Glutamatergic neuron (in vitro differentiated cells): ENCODE data around the gene RNGTT. TPM values are rescaled to one million over a fixed set of nuclear protein-coding genes. Genes with fewer than 3 reads are reported as not detected.
"Not testable (repeated sequence)": the region's sequence is repeated elsewhere in the genome, so short reads cannot be mapped to it uniquely, and the experiment has no call there.

Source experiments
- DNase-seq: peaks from one replicate; pipeline ENCODE4 v3.0.0; 2022
- H3K27ac Mint-ChIP-seq: one replicate; pipeline ENCODE4 v1.8.0; 2020; ENCODE audit warnings: mild to moderate bottlenecking, mixed read lengths, inconsistent platforms; ENCODE audit not compliant: unreplicated experiment
- H3K27me3 Mint-ChIP-seq: one replicate; pipeline ENCODE4 v1.8.0; 2020; ENCODE audit warnings: mild to moderate bottlenecking, moderate library complexity, mixed read lengths, inconsistent platforms; ENCODE audit not compliant: unreplicated experiment
- H3K36me3 Mint-ChIP-seq: one replicate; pipeline ENCODE4 v1.8.0; 2020; ENCODE audit warnings: mild to moderate bottlenecking, mixed read lengths, inconsistent platforms; ENCODE audit not compliant: unreplicated experiment
- H3K4me1 Mint-ChIP-seq: one replicate; pipeline ENCODE4 v1.8.0; 2020; ENCODE audit warnings: mild to moderate bottlenecking, low read depth, mixed read lengths, inconsistent platforms; ENCODE audit not compliant: unreplicated experiment
- H3K4me3 Mint-ChIP-seq: one replicate; pipeline ENCODE4 v1.8.0; 2020; ENCODE audit warnings: mild to moderate bottlenecking, mixed read lengths, inconsistent platforms; ENCODE audit not compliant: unreplicated experiment
- H3K9me3 Mint-ChIP-seq: one replicate; pipeline ENCODE4 v1.8.0; 2020; ENCODE audit warnings: mild to moderate bottlenecking, moderate library complexity, mixed read lengths, inconsistent platforms; ENCODE audit not compliant: unreplicated experiment
- total RNA-seq: library from RNA; stranded (reverse); fragmentation: NEBNext Ultra II Directional; extraction: Animal tissue kit (Norgen Biotek cat#: 25700); gene quantifications from one replicate; pipeline ENCODE4 v1.2.1, GENCODE V29; 2021; ENCODE audit not compliant: unreplicated experiment
- TF ChIP-seq, protein P1 (sequence below): fragments of 200-600 bp; sonication (generic); IDR thresholded peaks from one replicate; pipeline ENCODE4 v1.5.0; 2021; ENCODE audit not compliant: partially characterized antibody, unreplicated experiment

Gene RNGTT
- total RNA-seq, 1 donor from 2014 or later = 23.9 TPM

DNA sequence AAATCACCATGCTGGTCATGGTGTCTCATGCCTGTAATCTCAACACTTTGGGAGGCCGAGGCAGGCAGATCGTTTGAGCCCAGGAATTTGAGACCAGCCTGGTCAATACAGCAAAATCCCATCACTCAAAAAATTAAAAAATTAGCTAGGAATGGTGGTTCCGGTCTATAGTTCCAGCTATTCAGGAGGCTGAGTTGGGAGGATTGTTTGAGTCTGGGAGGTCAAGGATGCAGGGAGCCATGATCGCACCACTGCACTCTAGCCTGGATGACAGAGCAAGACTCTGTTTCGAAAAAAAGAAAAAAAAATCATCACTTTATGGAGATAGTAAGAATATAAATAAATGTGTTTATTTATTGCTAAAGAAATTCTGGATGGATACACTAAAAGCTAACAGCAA lies 124.1 kb downstream of the RNGTT start:
- no peak overlapping the region for H3K27ac Mint-ChIP-seq
- TF ChIP-seq, protein P1, sequence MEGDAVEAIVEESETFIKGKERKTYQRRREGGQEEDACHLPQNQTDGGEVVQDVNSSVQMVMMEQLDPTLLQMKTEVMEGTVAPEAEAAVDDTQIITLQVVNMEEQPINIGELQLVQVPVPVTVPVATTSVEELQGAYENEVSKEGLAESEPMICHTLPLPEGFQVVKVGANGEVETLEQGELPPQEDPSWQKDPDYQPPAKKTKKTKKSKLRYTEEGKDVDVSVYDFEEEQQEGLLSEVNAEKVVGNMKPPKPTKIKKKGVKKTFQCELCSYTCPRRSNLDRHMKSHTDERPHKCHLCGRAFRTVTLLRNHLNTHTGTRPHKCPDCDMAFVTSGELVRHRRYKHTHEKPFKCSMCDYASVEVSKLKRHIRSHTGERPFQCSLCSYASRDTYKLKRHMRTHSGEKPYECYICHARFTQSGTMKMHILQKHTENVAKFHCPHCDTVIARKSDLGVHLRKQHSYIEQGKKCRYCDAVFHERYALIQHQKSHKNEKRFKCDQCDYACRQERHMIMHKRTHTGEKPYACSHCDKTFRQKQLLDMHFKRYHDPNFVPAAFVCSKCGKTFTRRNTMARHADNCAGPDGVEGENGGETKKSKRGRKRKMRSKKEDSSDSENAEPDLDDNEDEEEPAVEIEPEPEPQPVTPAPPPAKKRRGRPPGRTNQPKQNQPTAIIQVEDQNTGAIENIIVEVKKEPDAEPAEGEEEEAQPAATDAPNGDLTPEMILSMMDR = no peak
- no peak for DNase-seq
- H3K4me1 Mint-ChIP-seq = no peaks in the 10 kb centered on the region
- H3K27me3 Mint-ChIP-seq = no peaks in the 10 kb centered on the region
- H3K4me3 Mint-ChIP-seq = no peak overlapping the region
- H3K36me3 Mint-ChIP-seq = no peaks in the 10 kb centered on the region
- H3K9me3 Mint-ChIP-seq = no peaks in the 10 kb centered on the region

DNA sequence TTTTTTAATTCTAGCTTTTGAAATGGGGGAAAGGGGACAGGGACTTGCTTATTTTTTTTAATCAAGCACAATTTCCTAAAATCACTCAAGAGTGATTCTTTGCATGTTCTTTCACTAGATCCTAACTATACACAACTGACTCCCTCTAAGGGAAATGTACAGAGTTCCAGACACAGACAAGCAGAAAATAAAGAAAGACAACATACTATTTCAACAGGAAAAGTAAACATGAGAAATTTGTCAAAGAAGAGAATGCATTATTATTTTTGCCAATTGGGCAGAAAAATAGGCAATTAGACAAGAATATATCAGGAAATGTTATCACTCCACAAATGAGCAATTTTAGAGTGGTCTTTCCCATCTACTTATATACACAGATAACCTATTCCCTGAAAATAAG lies 128.2 kb downstream of the RNGTT start:
- no peak overlapping the region for H3K4me3 Mint-ChIP-seq
- TF ChIP-seq, protein P1 = no peak

DNA sequence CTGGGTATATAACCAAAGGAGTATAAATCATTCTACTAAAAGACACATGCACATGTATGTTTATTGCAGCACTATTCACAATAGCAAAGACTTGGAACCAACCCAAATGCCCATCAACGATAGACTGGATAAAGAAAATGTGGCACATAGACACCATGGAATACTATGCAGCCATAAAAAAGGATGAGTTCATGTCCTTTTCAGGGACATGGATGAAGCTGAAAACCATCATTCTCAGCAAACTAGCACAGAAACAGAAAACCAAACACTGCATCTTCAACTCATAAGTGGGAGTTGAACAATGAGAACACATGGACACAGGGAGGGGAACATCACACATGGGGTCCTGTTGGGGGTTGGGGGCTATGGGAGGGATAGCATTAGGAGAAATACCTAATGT lies 130.3 kb downstream of the RNGTT start:
- not testable (repeated sequence) for H3K4me1 Mint-ChIP-seq, H3K27me3 Mint-ChIP-seq, H3K4me3 Mint-ChIP-seq, H3K9me3 Mint-ChIP-seq, DNase-seq, H3K27ac Mint-ChIP-seq
- peaks cover 36% of the 10 kb centered on the region for H3K36me3 Mint-ChIP-seq

More for the DNA sequence above, 128.2 kb downstream of the RNGTT start:
- Mint-ChIP-seq H3K27ac (no peak overlapping the region), H3K9me3 (peaks cover 3% of the 10 kb centered on the region), H3K27me3 (peaks cover 2% of the 10 kb centered on the region), H3K36me3 (peaks cover 22% of the 10 kb centered on the region), H3K4me1 (no peaks in the 10 kb centered on the region)
- no peak for DNase-seq

DNA sequence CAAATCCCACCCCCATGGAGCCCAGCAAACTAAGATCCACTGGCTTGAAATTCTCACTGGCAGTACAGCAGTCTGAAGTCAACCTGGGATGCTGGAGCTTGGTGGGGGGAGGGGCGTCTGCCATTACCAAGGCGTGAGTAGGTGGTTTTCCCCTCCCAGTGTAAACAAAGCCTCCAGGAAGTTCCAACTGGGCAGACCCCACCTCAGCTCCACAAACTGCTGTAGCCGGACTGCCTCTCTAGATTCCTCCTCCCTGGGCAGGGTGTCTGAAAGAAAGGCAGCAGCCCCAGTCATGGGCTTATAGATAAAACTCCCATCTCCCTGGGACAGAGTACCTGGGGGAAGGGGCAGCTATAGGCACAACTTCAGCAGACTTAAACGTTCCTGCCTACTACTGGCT lies 135.8 kb downstream of the RNGTT start:
- peaks cover 34% of the 10 kb centered on the region for H3K36me3 Mint-ChIP-seq
- not testable (repeated sequence) for DNase-seq, H3K4me3 Mint-ChIP-seq, H3K4me1 Mint-ChIP-seq, H3K9me3 Mint-ChIP-seq, H3K27me3 Mint-ChIP-seq, H3K27ac Mint-ChIP-seq

DNA sequence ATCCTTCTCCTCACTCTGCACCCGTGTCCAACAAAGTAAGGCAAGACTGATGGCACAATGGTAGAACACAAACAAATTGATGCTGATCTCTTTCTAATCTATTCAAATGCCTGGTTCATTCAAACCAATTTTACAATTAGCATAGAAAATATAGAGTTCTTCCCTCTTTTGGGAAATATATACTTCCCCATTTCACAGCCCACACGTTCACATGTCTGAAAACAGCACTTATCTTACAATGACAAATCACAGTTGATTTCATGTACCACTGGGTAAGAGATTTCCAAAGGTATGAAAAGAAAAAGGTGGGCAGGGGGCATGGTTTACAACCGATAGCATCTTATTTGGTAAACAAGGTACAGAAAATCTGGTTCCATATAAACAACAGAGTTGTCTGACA lies 137.6 kb downstream of the RNGTT start:
- TF ChIP-seq, protein P1 = no peak
- H3K27me3 Mint-ChIP-seq = peaks cover 3% of the 10 kb centered on the region
- H3K36me3 Mint-ChIP-seq = peaks cover 20% of the 10 kb centered on the region
- no peak overlapping the region for H3K27ac Mint-ChIP-seq
- peaks cover 5% of the 10 kb centered on the region for H3K9me3 Mint-ChIP-seq
- H3K4me3 Mint-ChIP-seq = no peak overlapping the region
- DNase-seq = no peak
- H3K4me1 Mint-ChIP-seq = peaks cover 10% of the 10 kb centered on the region

DNA sequence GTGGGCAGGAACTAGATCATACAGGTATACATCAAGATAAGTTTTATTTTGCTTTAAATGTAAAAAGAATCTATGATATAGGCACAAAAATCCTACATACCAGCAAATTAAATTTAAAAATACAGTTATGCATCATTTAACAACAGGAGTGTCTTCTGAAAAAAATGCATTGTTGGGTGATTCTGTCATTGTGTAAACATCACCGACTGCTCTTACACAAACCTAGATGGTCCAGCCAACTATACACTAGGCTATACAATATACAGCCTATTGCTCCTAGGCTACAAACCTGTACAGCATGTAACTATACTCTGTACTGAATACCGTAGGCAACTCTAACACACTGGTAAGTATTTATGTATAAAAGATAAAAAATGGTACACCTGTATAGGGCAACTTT lies 139.4 kb downstream of the RNGTT start:
- DNase-seq = no peak
- no peak overlapping the region for H3K27ac Mint-ChIP-seq
- H3K4me3 Mint-ChIP-seq = no peak overlapping the region
- no peaks in the 10 kb centered on the region for H3K9me3 Mint-ChIP-seq
- peaks cover 7% of the 10 kb centered on the region for H3K36me3 Mint-ChIP-seq
- TF ChIP-seq, protein P1 = no peak
- H3K4me1 Mint-ChIP-seq = peaks cover 14% of the 10 kb centered on the region
- H3K27me3 Mint-ChIP-seq = peaks cover 2% of the 10 kb centered on the region
